Measurements from ENCODE around the gene ZNF107. TPM values are rescaled to one million over a fixed set of nuclear protein-coding genes. Genes with fewer than 3 reads are reported as not detected.

The ZNF107 gene
- total and polyA plus RNA-seq, 2 donors (not counting 1 experiment from before 2014, with no cell fraction given) = 22.0 to 70.7 TPM

GRCh38 chr7:64630496-64630895 is 35.4 kb upstream of the ZNF107 start:
- H4K20me1 ChIP-seq (ENCODE audit: control insufficient read depth, insufficient read depth, low read length, poor library complexity, severe bottlenecking) = no peaks in the 10 kb centered on the region
- no peak overlapping the region for H2AFZ ChIP-seq (ENCODE audit: insufficient read depth, low read depth, low read length, poor library complexity, severe bottlenecking)
- TF ChIP-seq, protein P1, sequence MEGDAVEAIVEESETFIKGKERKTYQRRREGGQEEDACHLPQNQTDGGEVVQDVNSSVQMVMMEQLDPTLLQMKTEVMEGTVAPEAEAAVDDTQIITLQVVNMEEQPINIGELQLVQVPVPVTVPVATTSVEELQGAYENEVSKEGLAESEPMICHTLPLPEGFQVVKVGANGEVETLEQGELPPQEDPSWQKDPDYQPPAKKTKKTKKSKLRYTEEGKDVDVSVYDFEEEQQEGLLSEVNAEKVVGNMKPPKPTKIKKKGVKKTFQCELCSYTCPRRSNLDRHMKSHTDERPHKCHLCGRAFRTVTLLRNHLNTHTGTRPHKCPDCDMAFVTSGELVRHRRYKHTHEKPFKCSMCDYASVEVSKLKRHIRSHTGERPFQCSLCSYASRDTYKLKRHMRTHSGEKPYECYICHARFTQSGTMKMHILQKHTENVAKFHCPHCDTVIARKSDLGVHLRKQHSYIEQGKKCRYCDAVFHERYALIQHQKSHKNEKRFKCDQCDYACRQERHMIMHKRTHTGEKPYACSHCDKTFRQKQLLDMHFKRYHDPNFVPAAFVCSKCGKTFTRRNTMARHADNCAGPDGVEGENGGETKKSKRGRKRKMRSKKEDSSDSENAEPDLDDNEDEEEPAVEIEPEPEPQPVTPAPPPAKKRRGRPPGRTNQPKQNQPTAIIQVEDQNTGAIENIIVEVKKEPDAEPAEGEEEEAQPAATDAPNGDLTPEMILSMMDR (IDR thresholded peaks at IDR 0.05) = peak; percentile 62
- TF ChIP-seq EZH2 (IDR thresholded peaks at IDR 0.05; ENCODE audit: borderline replicate concordance, insufficient read depth, low read depth, low read length, poor library complexity, severe bottlenecking) = no peak
- no peaks in the 10 kb centered on the region for H3K9me3 ChIP-seq (ENCODE audit: control extremely low read depth in 1 of 3, control insufficient read depth in 2 of 3, insufficient read depth in 1 of 3, low read length in 2 of 3)
- no peak overlapping the region for H3K4me2 ChIP-seq (replicated peaks; ENCODE audit: low read depth, low read length, poor library complexity, severe bottlenecking)
- ChIA-PET CTCF (interaction anchor here (0.6 to 1.6 kb wide), 9 partner anchors 9 to 330 kb away, joined by 3 to 10 read pairs (median 3); partner anchors contain the start of gene ZNF107), POLR2A (no interaction called here)
- peak; percentile 58 for ATAC-seq (ENCODE audit: low read depth)
- Mint-ChIP-seq H3K27ac (no peak overlapping the region), H3K27me3 (no peaks in the 10 kb centered on the region), H3K4me3 (no peak overlapping the region), H3K9me3 (ENCODE audit: insufficient read depth) (no peaks in the 10 kb centered on the region), H3K4me1 (peaks cover 4% of the 10 kb centered on the region)
- H3K36me3 ChIP-seq (replicated peaks in 1 of 2; ENCODE audit: control extremely low read depth in 1 of 2, control insufficient read depth in 1 of 2, extremely low read depth in 1 of 2, insufficient read depth in 2 of 2, low read length in 1 of 2) = no peaks in the 10 kb centered on the region
- DNase-seq = peak; percentile 17
- no peaks in the 10 kb centered on the region for H3K27me3 ChIP-seq (replicated peaks in 1 of 4; ENCODE audit: control extremely low read depth in 1 of 4, control insufficient read depth in 3 of 4, insufficient read depth in 4 of 4, low read length in 3 of 4)
- intact Hi-C loops (cut with micrococcal nuclease) = loop anchor here (10.0 kb wide), 1 partner anchor 674 kb away; no protein-coding TSS in a partner anchor
- H3K4me3 ChIP-seq (ENCODE audit: control extremely low read depth in 1 of 5, extremely low read depth in 1 of 5, insufficient read depth in 1 of 5, low read depth in 2 of 5, low read length in 4 of 5) = no peak overlapping the region
- WGBS (ENCODE audit: insufficient coverage) = no CpG with 5 or more reads among the region's 2 CpGs
- H3K79me2 ChIP-seq (ENCODE audit: control insufficient read depth, insufficient read depth, low read length) = no peaks in the 10 kb centered on the region
- H3K9ac ChIP-seq (ENCODE audit: low read length) = no peak overlapping the region
- no peaks in the 10 kb centered on the region for H3K4me1 ChIP-seq (ENCODE audit: control insufficient read depth in 2 of 2, insufficient read depth in 2 of 2, low read length in 2 of 2)
- H3K27ac ChIP-seq (ENCODE audit: low read length in 2 of 2) = no peak overlapping the region

DNA sequence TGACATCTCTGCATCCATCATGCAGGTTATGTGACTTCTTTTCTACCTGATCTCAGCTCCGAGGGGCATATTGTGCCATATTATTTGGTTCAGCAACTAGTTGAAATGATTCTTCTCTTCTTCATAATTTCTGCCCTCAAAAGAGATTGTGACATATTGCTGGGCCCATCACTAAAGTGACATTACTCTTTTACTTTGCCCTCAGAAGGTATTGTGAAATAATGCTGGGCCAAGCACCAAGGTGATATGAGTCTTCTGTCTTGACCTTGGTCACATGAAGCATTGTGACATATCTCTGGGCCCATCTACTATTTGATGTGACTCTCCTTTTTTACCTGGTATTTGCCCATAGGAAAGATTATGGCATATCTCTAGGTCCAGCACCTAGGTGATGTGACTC is 33.9 kb upstream of the ZNF107 start:
- H3K9me3 Mint-ChIP-seq (ENCODE audit: insufficient read depth) = no peaks in the 10 kb centered on the region
- Histone ChIP-seq H3K9ac (ENCODE audit: low read length) (no peak overlapping the region), H3K79me2 (ENCODE audit: control insufficient read depth, insufficient read depth, low read length) (no peaks in the 10 kb centered on the region), H3K27me3 (replicated peaks in 1 of 4; ENCODE audit: control extremely low read depth in 1 of 4, control insufficient read depth in 3 of 4, insufficient read depth in 4 of 4, low read length in 3 of 4) (no peaks in the 10 kb centered on the region), H3K4me2 (replicated peaks; ENCODE audit: low read depth, low read length, poor library complexity, severe bottlenecking) (no peak overlapping the region), H3K27ac (ENCODE audit: low read length in 2 of 2) (no peak overlapping the region), H3K36me3 (replicated peaks in 1 of 2; ENCODE audit: control extremely low read depth in 1 of 2, control insufficient read depth in 1 of 2, extremely low read depth in 1 of 2, insufficient read depth in 2 of 2, low read length in 1 of 2) (no peaks in the 10 kb centered on the region), H3K4me1 (ENCODE audit: control insufficient read depth in 2 of 2, insufficient read depth in 2 of 2, low read length in 2 of 2) (no peaks in the 10 kb centered on the region), H3K9me3 (ENCODE audit: control extremely low read depth in 1 of 3, control insufficient read depth in 2 of 3, insufficient read depth in 1 of 3, low read length in 2 of 3) (no peaks in the 10 kb centered on the region), H2AFZ (ENCODE audit: insufficient read depth, low read depth, low read length, poor library complexity, severe bottlenecking) (no peak overlapping the region), H3K4me3 (ENCODE audit: control extremely low read depth in 1 of 5, extremely low read depth in 1 of 5, insufficient read depth in 1 of 5, low read depth in 2 of 5, low read length in 4 of 5) (no peak overlapping the region), H4K20me1 (ENCODE audit: control insufficient read depth, insufficient read depth, low read length, poor library complexity, severe bottlenecking) (no peaks in the 10 kb centered on the region)
- no CpG with 5 or more reads among the region's 1 CpG for WGBS (ENCODE audit: insufficient coverage)
- intact Hi-C loops (cut with micrococcal nuclease) = loop anchor here (10.0 kb wide), 1 partner anchor 673 kb away; no protein-coding TSS in a partner anchor
- H3K4me1 Mint-ChIP-seq = no peaks in the 10 kb centered on the region
- POLR2A ChIA-PET = no interaction called here
- no peak for TF ChIP-seq EZH2 (IDR thresholded peaks at IDR 0.05; ENCODE audit: borderline replicate concordance, insufficient read depth, low read depth, low read length, poor library complexity, severe bottlenecking)
- TF ChIP-seq, protein P1 (IDR thresholded peaks at IDR 0.05) = no peak
- ATAC-seq (ENCODE audit: low read depth) (no peak), DNase-seq (no peak)
- no peak overlapping the region for H3K27ac Mint-ChIP-seq
- no peaks in the 10 kb centered on the region for H3K27me3 Mint-ChIP-seq
- CTCF ChIA-PET = no interaction called here
- no peak overlapping the region for H3K4me3 Mint-ChIP-seq

Data from B cell (primary cell).